HL-60 (cell line): ENCODE data around the gene TTC4.
"Not testable (repeated sequence)": the region's sequence is repeated elsewhere in the genome, so short reads cannot be mapped to it uniquely, and the experiment has no call there.

Source experiments
- DNase-seq, 2 experiments: peaks; one replicate each; pipeline ENCODE4 v3.0.0-alpha.2; 2010 to 2020; ENCODE audit warnings: low read depth in 1 of 2, low spot score in 1 of 2
- H3K27ac ChIP-seq: fragments of 250-450 bp; sonication (Bioruptor Pico); replicated peaks from 2 replicates; pipeline ENCODE4 v1.5.1; 2020; ENCODE audit warnings: mild to moderate bottlenecking, moderate library complexity
- H3K27me3 ChIP-seq: fragments of 250-450 bp; sonication (Bioruptor Pico); 2 replicates; pipeline ENCODE4 v1.5.1; 2021; ENCODE audit warnings: mild to moderate bottlenecking, moderate library complexity; ENCODE audit not compliant: insufficient read depth, poor library complexity, severe bottlenecking
- H3K4me3 ChIP-seq: replicated peaks from 2 replicates; pipeline ENCODE4 v1.5.1; 2011; ENCODE audit warnings: mild to moderate bottlenecking, control low read depth, low read length; ENCODE audit not compliant: insufficient read depth
- CTCF ChIP-seq: IDR thresholded peaks from one replicate; pipeline ENCODE4 v1.5.1; 2011; ENCODE audit warnings: low read length, control low read depth, inconsistent platforms; ENCODE audit not compliant: insufficient read depth
- GABPA ChIP-seq: IDR thresholded peaks from 2 replicates; pipeline ENCODE4 v1.6.1; 2012; ENCODE audit warnings: low read depth
- POLR2AphosphoS5 ChIP-seq: IDR thresholded peaks from 2 replicates; pipeline ENCODE4 v1.6.1; 2012; ENCODE audit warnings: low read depth
- REST ChIP-seq: IDR thresholded peaks from 2 replicates; pipeline ENCODE4 v1.6.1; 2012; ENCODE audit warnings: low read depth; ENCODE audit not compliant: insufficient replicate concordance
- SPI1 ChIP-seq: IDR thresholded peaks from 2 replicates; pipeline ENCODE4 v1.6.1; 2012; ENCODE audit warnings: low read depth, mild to moderate bottlenecking, borderline replicate concordance

The TTC4 gene

GRCh38 chr1:54775828-54776721 is 60.4 kb downstream of the TTC4 start:
- DNase-seq, H3K27ac ChIP-seq, H3K4me3 ChIP-seq, H3K27me3 ChIP-seq: not testable (repeated sequence)

- Histone ChIP-seq H3K27me3 (no peaks in the 10 kb centered on the region), H3K27ac (no peak overlapping the region), H3K4me3 (no peak overlapping the region)
- no peak for DNase-seq
- no peak for TF ChIP-seq POLR2AphosphoS5
- TF ChIP-seq REST: no peak
- no peak for TF ChIP-seq GABPA
- TF ChIP-seq SPI1: no peak
- TF ChIP-seq CTCF: no peak
These were observed 61.4 kb downstream of the TTC4 start for GRCh38 chr1:54777011-54777410.

DNA sequence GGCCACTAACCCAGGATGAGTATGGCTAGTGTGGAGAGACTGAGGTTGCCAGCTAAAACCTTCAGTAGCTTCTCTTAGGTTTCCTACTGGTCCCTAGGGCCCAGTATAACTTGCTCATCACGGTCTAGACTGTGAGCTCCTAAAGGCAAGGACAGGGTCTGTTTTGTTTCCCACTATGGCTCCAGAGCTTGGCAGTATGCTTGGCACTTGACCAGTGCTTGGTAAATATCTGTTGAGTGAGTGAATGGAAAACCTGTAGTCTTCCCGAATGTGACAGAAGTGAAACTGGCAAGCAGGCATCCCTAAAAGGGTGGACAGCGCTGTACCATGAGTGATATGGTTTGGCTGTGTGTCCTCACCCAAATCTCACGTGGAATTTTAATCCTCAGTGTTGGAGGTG is 61.8 kb downstream of the TTC4 start:
- no peaks in the 10 kb centered on the region for H3K27me3 ChIP-seq
- TF ChIP-seq POLR2AphosphoS5 (no peak), SPI1 (no peak), REST (no peak)
- DNase-seq: no peak
- H3K4me3 ChIP-seq: no peak overlapping the region
- H3K27ac ChIP-seq: no peak overlapping the region

DNA sequence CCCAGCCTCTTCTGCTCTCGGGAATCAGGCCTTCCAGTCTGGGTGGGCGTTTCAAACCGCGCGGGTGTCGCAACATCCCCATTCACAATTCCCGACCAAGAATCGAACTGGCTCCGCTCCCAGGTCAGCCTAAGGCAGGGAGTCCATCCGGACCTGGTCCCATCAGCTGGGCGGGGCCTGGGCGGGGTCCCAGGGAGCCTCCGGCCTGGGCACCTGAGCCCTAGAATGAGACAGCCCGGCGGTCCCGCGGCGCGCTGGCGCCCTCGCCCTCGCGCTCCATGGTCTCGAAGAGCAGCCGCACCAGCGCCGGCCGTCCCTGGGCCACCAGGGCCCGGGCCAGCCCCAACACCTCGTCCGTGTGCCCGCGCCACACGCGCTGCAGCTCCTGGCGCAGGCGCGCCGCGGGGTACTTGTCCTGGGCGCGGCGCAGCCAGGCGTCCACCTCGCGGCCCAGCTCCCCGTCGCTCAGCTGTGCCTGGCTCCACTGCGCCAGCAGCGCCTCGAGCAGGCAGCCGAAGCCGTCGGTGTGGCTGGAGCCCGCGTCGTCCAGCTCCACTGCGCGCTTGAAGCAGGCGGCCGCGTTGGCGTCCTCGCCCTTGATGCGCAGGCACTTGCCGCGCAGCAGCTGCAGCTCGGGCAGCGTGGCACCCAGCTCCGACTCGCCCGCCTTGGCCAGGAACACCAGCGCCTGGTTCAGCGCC is 65.5 kb downstream of the TTC4 start:
- no peak overlapping the region for H3K27ac ChIP-seq
- H3K4me3 ChIP-seq: no peak overlapping the region
- DNase-seq: no peak
- no peaks in the 10 kb centered on the region for H3K27me3 ChIP-seq
- TF ChIP-seq SPI1 (no peak), GABPA (no peak), CTCF (no peak), POLR2AphosphoS5 (no peak)
